IMR-90 (cell line): ENCODE measurements around the gene TRAF3. TPM values are rescaled to one million over a fixed set of nuclear protein-coding genes. Genes with fewer than 3 reads are reported as not detected.

ENCODE experiments used
- ATAC-seq: fragments of 200-7000 bp; cut with Tn5 transposase; 2 replicates; pipeline ENCODE4 v1.9.1; 2020; ENCODE audit warnings: low read depth, mild to moderate bottlenecking, moderate library complexity
- BruUV-seq: library from RNA; stranded (reverse); fragments of 400-500 nt; replicated peaks from 2 replicates; lab custom pipeline; 2021; lab: Mats Ljungman, UMichigan
- CTCF ChIA-PET: fragments of 300-600 bp; formaldehyde crosslinking; extraction: SDS; loops from one replicate; lab custom pipeline; 2021; ENCODE audit warnings: antibody characterized with exemption; lab: Yijun Ruan, JAX
- POLR2A ChIA-PET: fragments of 300-600 bp; sonication (Branson Sonifier 250); formaldehyde crosslinking; loops from one replicate; lab custom pipeline; 2022; ENCODE audit warnings: antibody characterized with exemption; ENCODE audit not compliant: unreplicated experiment; lab: Charles Lee
- DNase-seq: peaks from one replicate; pipeline ENCODE4 v3.0.0; 2013
- H2AFZ ChIP-seq: replicated peaks from 2 replicates; pipeline ENCODE3; 2013; ENCODE audit warnings: low read length, mild to moderate bottlenecking; ENCODE audit not compliant: poor library complexity
- H2AK5ac ChIP-seq: 2 replicates; pipeline ENCODE4 v1.6.1; 2013; ENCODE audit warnings: low read depth, low read length, inconsistent platforms
- H2AK9ac ChIP-seq: replicated peaks from 2 replicates; pipeline ENCODE3; 2013; ENCODE audit warnings: mild to moderate bottlenecking, low read depth, low read length, moderate library complexity; ENCODE audit not compliant: poor library complexity
- H2BK120ac ChIP-seq: 2 replicates; pipeline ENCODE4 v1.6.1; 2013; ENCODE audit warnings: low read depth, low read length, inconsistent platforms
- H2BK15ac ChIP-seq: 3 replicates; pipeline ENCODE4 v1.6.1; 2013; ENCODE audit warnings: low read depth, low read length, inconsistent platforms
- H2BK20ac ChIP-seq: 2 replicates; pipeline ENCODE4 v1.6.1; 2013; ENCODE audit warnings: low read depth, mild to moderate bottlenecking, inconsistent platforms, low read length, moderate library complexity
- H2BK5ac ChIP-seq: 2 replicates; pipeline ENCODE4 v1.6.1; 2013; ENCODE audit warnings: mild to moderate bottlenecking, low read depth, low read length, inconsistent platforms; ENCODE audit not compliant: poor library complexity, severe bottlenecking
- H3K14ac ChIP-seq: replicated peaks from 2 replicates; pipeline ENCODE4 v1.6.1; 2013; ENCODE audit warnings: low read depth, low read length, inconsistent platforms
- H3K18ac ChIP-seq: 2 replicates; pipeline ENCODE4 v1.6.1; 2013; ENCODE audit warnings: low read depth, low read length, control low read depth
- H3K23ac ChIP-seq: 2 replicates; pipeline ENCODE4 v1.6.1; 2013; ENCODE audit warnings: low read depth, low read length, inconsistent platforms
- H3K27ac ChIP-seq: 2 replicates; pipeline ENCODE4 v1.5.1; 2013; ENCODE audit warnings: mild to moderate bottlenecking, control low read depth, low read length; ENCODE audit not compliant: insufficient read depth
- H3K27me3 ChIP-seq: 2 replicates; pipeline ENCODE4 v1.6.1; 2013; ENCODE audit warnings: low read length; ENCODE audit not compliant: control insufficient read depth, insufficient read depth
- H3K36me3 ChIP-seq: 2 replicates; pipeline ENCODE4 v1.6.1; 2013; ENCODE audit warnings: low read length, mixed read lengths; ENCODE audit not compliant: control insufficient read depth, insufficient read depth
- H3K4ac ChIP-seq: 2 replicates; pipeline ENCODE4 v1.6.1; 2013; ENCODE audit warnings: low read depth, low read length, inconsistent platforms
- H3K4me1 ChIP-seq: 2 replicates; pipeline ENCODE4 v1.6.1; 2013; ENCODE audit warnings: low read length, mixed read lengths; ENCODE audit not compliant: control insufficient read depth, insufficient read depth
- H3K4me2 ChIP-seq: 2 replicates; pipeline ENCODE4 v1.6.1; 2013; ENCODE audit warnings: low read depth, mild to moderate bottlenecking, control low read depth, low read length, moderate library complexity
- H3K4me3 ChIP-seq: 2 replicates; pipeline ENCODE4 v1.5.1; 2013; ENCODE audit warnings: low read depth, mild to moderate bottlenecking, control low read depth, low read length, moderate library complexity; ENCODE audit not compliant: insufficient read depth
- H3K56ac ChIP-seq: 2 replicates; pipeline ENCODE4 v1.6.1; 2013; ENCODE audit warnings: low read length, inconsistent platforms; ENCODE audit not compliant: insufficient read depth; ENCODE audit errors: extremely low read depth
- H3K79me1 ChIP-seq, 2 experiments: 2 replicates each; pipeline ENCODE4 v1.6.1; 2013; ENCODE audit warnings: low read length in 2 of 2, inconsistent platforms in 1 of 2, low read depth in 1 of 2
- H3K9ac ChIP-seq: 2 replicates; pipeline ENCODE4 v1.6.1; 2013; ENCODE audit warnings: low read depth, low read length, control low read depth
- H3K9me1 ChIP-seq: 2 replicates; pipeline ENCODE4 v1.6.1; 2013; ENCODE audit warnings: low read length, inconsistent platforms; ENCODE audit not compliant: insufficient read depth
- H3K9me3 ChIP-seq: 2 replicates; pipeline ENCODE4 v1.6.1; 2013; ENCODE audit warnings: low read length; ENCODE audit not compliant: control insufficient read depth, insufficient read depth
- H4K20me1 ChIP-seq: 2 replicates; pipeline ENCODE4 v1.6.1; 2013; ENCODE audit warnings: low read length, inconsistent platforms; ENCODE audit not compliant: insufficient read depth
- H4K5ac ChIP-seq: 2 replicates; pipeline ENCODE4 v1.6.1; 2013; ENCODE audit warnings: mild to moderate bottlenecking, low read depth, low read length, control low read depth
- H4K8ac ChIP-seq, 2 experiments: 2 replicates each; pipeline ENCODE4 v1.6.1; 2013; ENCODE audit warnings: low read depth in 2 of 2, low read length in 2 of 2, control low read depth in 1 of 2, inconsistent platforms in 1 of 2
- H4K91ac ChIP-seq: 2 replicates; pipeline ENCODE4 v1.6.1; 2013; ENCODE audit warnings: low read depth, low read length, inconsistent platforms; ENCODE audit not compliant: insufficient read depth
- BHLHE40 ChIP-seq: fragments of 150-350 bp; IDR thresholded peaks from 2 replicates; pipeline ENCODE4 v1.6.1; 2016; ENCODE audit warnings: mild to moderate bottlenecking, low read depth, low read length
- CEBPB ChIP-seq: IDR thresholded peaks from 2 replicates; pipeline ENCODE4 v1.6.1; 2012; ENCODE audit warnings: low read depth, low read length, improper control_type of control experiment
- CHD1 ChIP-seq: IDR thresholded peaks from 2 replicates; pipeline ENCODE4 v1.6.1; 2012; ENCODE audit warnings: low read depth, low read length, improper control_type of control experiment
- CTCF ChIP-seq: conservative IDR thresholded peaks from 2 replicates; pipeline ENCODE4 v1.5.1; 2012; ENCODE audit warnings: mild to moderate bottlenecking, low read depth, low read length, improper control_type of control experiment
- ELK1 ChIP-seq: fragments of 150-350 bp; IDR thresholded peaks from 2 replicates; pipeline ENCODE4 v1.6.1; 2016; ENCODE audit warnings: low read depth, mild to moderate bottlenecking, low read length, moderate library complexity, borderline replicate concordance
- FOS ChIP-seq: fragments of 150-350 bp; IDR thresholded peaks from 2 replicates; pipeline ENCODE4 v1.6.1; 2016; ENCODE audit warnings: low read depth, low read length
- MAFK ChIP-seq: IDR thresholded peaks from 2 replicates; pipeline ENCODE4 v1.6.1; 2012; ENCODE audit warnings: low read depth, low read length, improper control_type of control experiment
- MAZ ChIP-seq: IDR thresholded peaks from 2 replicates; pipeline ENCODE4 v1.6.1; 2012; ENCODE audit warnings: low read depth, mild to moderate bottlenecking, low read length, improper control_type of control experiment, moderate library complexity, borderline replicate concordance
- MXI1 ChIP-seq: IDR thresholded peaks from 2 replicates; pipeline ENCODE4 v1.6.1; 2012; ENCODE audit warnings: low read depth, mild to moderate bottlenecking, low read length, moderate library complexity, borderline replicate concordance
- NFE2L2 ChIP-seq: fragments of 150-350 bp; IDR thresholded peaks from 2 replicates; pipeline ENCODE4 v1.6.1; 2016; ENCODE audit warnings: low read depth, mild to moderate bottlenecking, low read length
- POLR2A ChIP-seq: IDR thresholded peaks from 2 replicates; pipeline ENCODE4 v1.6.1; 2012; ENCODE audit warnings: mild to moderate bottlenecking, low read depth, low read length
- RAD21 ChIP-seq: IDR thresholded peaks from 2 replicates; pipeline ENCODE4 v1.6.1; 2012; ENCODE audit warnings: low read length, improper control_type of control experiment
- RCOR1 ChIP-seq: IDR thresholded peaks from 2 replicates; pipeline ENCODE4 v1.6.1; 2012; ENCODE audit warnings: mild to moderate bottlenecking, low read length, improper control_type of control experiment; ENCODE audit not compliant: insufficient replicate concordance
- RFX5 ChIP-seq: IDR thresholded peaks from 2 replicates; pipeline ENCODE4 v1.8.0; 2012; ENCODE audit warnings: low read depth, mild to moderate bottlenecking, low read length, moderate library complexity
- SMC3 ChIP-seq: fragments of 150-350 bp; IDR thresholded peaks from 2 replicates; pipeline ENCODE4 v1.6.1; 2016; ENCODE audit warnings: low read depth, mild to moderate bottlenecking, antibody characterized with exemption, low read length, moderate library complexity
- USF2 ChIP-seq: fragments of 150-350 bp; IDR thresholded peaks from 2 replicates; pipeline ENCODE4 v1.6.1; 2017; ENCODE audit warnings: mild to moderate bottlenecking, antibody characterized with exemption, low read length, low read depth
- WGBS, 2 experiments: methylation state at CpG; one replicate each; pipeline versions ENCODE4 v1.1.5 to v1.1.7; 2013; ENCODE audit warnings: missing lambda C conversion rate in 2 of 2; ENCODE audit not compliant: insufficient read length in 1 of 2; ENCODE audit errors: extremely low coverage in 2 of 2; 5-methylcytosine and 5-hydroxymethylcytosine counted together
- dilution Hi-C: fragments of 300-500 bp; cut with HindIII; formaldehyde crosslinking; loops from one replicate; pipeline ENCODE4 v1.14.3; 2018; ENCODE audit warnings: low sequenced_read_pairs; ENCODE audit not compliant: unreplicated experiment
- in situ Hi-C: fragments of 300-500 bp; cut with MboI; formaldehyde crosslinking; loops from 3 replicates; pipeline ENCODE4 v1.14.3; 2019; ENCODE audit warnings: low sequenced_read_pairs, inconsistent platforms, mixed read lengths
- intact Hi-C: fragments of 100-400 bp; cut with micrococcal nuclease; formaldehyde crosslinking; loops from 2 replicates; pipeline ENCODE4 v1.10.0; 2022
- polyA plus RNA-seq, 3 experiments: library from polyadenylated mRNA; depleted of rRNA; stranded (reverse); fragments of >200 nt; gene quantifications; 2 replicates each; pipeline ENCODE4 v1.2.3, GENCODE V29; 2012; ENCODE audit warnings: low replicate concordance in 1 of 3
- total RNA-seq: library from RNA; depleted of rRNA; stranded (reverse); fragments of >200 nt; gene quantifications from 2 replicates; pipeline ENCODE4 v1.2.3, GENCODE V29; 2012

TRAF3 gene
- total and polyA plus RNA-seq, 2 of the 4 experiments (the other 2 are of a cell fraction), result 21.2 to 25.3 TPM

DNA sequence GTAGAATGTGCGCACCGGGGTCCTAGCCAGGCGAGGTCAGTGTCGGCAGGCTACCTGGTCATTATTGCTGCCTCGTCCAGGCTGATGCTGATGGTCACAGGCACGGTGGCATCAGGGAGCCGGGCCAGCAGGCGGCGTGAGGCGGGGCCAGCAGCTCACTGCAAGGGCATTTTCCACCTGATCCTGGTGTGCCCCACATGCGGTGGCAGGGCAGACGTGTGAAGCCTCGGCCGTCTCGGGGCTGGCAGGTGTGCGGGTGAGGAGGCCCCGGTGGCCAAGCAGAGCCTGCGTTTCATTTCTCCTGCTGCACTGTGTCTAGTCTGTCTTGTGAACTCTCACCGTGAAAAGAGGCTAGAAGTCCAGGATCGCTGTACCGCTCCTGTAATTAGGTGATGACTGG, 133.2 kb downstream of the TRAF3 start:
- Histone ChIP-seq H3K4me1 (no peaks in the 10 kb centered on the region), H3K4ac (no peak overlapping the region), H4K91ac (no peak overlapping the region), H3K9ac (no peak overlapping the region), H3K4me2 (no peak overlapping the region), H2AK5ac (no peak overlapping the region), H3K79me1 (no peaks in the 10 kb centered on the region), H3K36me3 (peaks cover 6% of the 10 kb centered on the region), H3K14ac (no peak overlapping the region), H3K9me3 (no peaks in the 10 kb centered on the region), H3K27me3 (no peaks in the 10 kb centered on the region), H3K56ac (no peak overlapping the region), H3K4me3 (no peak overlapping the region), H2AK9ac (no peak overlapping the region), H2BK5ac (no peak overlapping the region), H3K9me1 (0 out of 2 replicates have a peak, but pooled peaks cover 2% of the 10 kb centered on the region), H4K8ac (no peak overlapping the region), H2BK120ac (no peak overlapping the region), H2AFZ (no peak overlapping the region), H4K5ac (no peak overlapping the region), H3K27ac (no peak overlapping the region), H4K20me1 (no peaks in the 10 kb centered on the region; the same call in 1 of the 2 replicates), H2BK15ac (no peak overlapping the region), H3K18ac (no peak overlapping the region), H3K23ac (no peak overlapping the region), H2BK20ac (no peak overlapping the region)
- BruUV-seq, result no TSS peak
- WGBS, 2 experiments, result 93% methylated on average over 17 of the region's 21 CpGs; no CpG with 5 or more reads in 1 of the 2 experiments
- no peak for TF ChIP-seq CEBPB
- TF ChIP-seq RFX5, result no peak
- no peak for TF ChIP-seq MAZ
- no peak for TF ChIP-seq MAFK
- no peak for TF ChIP-seq RCOR1
- no peak for TF ChIP-seq BHLHE40
- no peak for TF ChIP-seq NFE2L2
- TF ChIP-seq SMC3, result no peak
- no peak for TF ChIP-seq CHD1
- TF ChIP-seq CTCF, result no peak
- no peak for TF ChIP-seq RAD21
- no peak for TF ChIP-seq USF2
- no peak for TF ChIP-seq FOS
- TF ChIP-seq POLR2A, result no peak
- TF ChIP-seq ELK1, result no peak
- TF ChIP-seq MXI1, result no peak
- dilution Hi-C loops (no loop called here), intact Hi-C loops (loop anchor here (10.0 kb wide), 1 partner anchor 316 kb away; the partner anchor contains the start of gene RCOR1), in situ Hi-C loops (loop anchor here (10.0 kb wide), 2 partner anchors 136 to 216 kb away; partner anchors contain the start of gene TRAF3)
- ChIA-PET POLR2A (no interaction called here), CTCF (no interaction called here)
- ATAC-seq, result no peak
- DNase-seq, result no peak
